ENCODE results near the gene CFAP68.

CFAP68 gene

DNA sequence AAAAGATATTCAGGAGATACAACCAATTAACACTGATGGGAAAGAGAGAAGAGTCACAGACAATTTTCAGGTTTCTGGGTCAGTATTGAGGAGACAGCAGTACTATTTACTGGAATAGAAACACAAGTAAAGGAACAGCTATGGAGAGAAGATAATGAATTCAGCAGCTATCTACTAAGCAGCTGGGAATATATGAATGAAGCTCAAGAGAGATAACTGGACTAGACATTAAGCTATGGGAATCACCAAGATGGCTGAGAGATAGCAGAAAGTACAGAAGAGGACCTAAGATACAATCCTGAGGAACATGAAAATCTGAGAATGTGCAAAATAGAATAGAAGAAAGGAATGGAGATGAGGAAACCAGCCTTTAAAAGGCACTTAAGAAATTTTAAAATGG lies 23.8 kb upstream of the CFAP68 start:
- no peak overlapping the region for H3K4me3 ChIP-seq (ENCODE audit: low read depth, low read length)
- no peaks in the 10 kb centered on the region for H3K27me3 ChIP-seq (ENCODE audit: control insufficient read depth, insufficient read depth, low read length)
- H3K27ac ChIP-seq, result no peak overlapping the region
- H3K9me3 ChIP-seq (ENCODE audit: control insufficient read depth, low read length), result no peaks in the 10 kb centered on the region
- no peak overlapping the region for H3K4me2 ChIP-seq (ENCODE audit: low read length)
- no peaks in the 10 kb centered on the region for H3K79me2 ChIP-seq
- no peak for TF ChIP-seq CTCF (IDR thresholded peaks at IDR 0.05)
- no peak overlapping the region for H2AFZ ChIP-seq
- no peak overlapping the region for H3K9ac ChIP-seq
- H3K36me3 ChIP-seq (ENCODE audit: control insufficient read depth, insufficient read depth, low read length), result no peaks in the 10 kb centered on the region
- no peaks in the 10 kb centered on the region for H3K4me1 ChIP-seq

- no peaks in the 10 kb centered on the region for H3K27me3 ChIP-seq (ENCODE audit: control insufficient read depth, insufficient read depth, low read length)
- H3K27ac ChIP-seq, result no peak overlapping the region
- no peaks in the 10 kb centered on the region for H3K36me3 ChIP-seq (ENCODE audit: control insufficient read depth, insufficient read depth, low read length)
- no peak overlapping the region for H3K4me2 ChIP-seq (ENCODE audit: low read length)
- no peak overlapping the region for H3K4me3 ChIP-seq (ENCODE audit: low read depth, low read length)
- no peaks in the 10 kb centered on the region for H3K9me3 ChIP-seq (ENCODE audit: control insufficient read depth, low read length)
- H3K4me1 ChIP-seq, result no peaks in the 10 kb centered on the region
- no peak for TF ChIP-seq CTCF (IDR thresholded peaks at IDR 0.05)
- H3K79me2 ChIP-seq, result no peaks in the 10 kb centered on the region
- H3K9ac ChIP-seq, result no peak overlapping the region
- H2AFZ ChIP-seq, result no peak overlapping the region
Measured at GRCh38 chr11:111860257-111860656, 19.1 kb upstream of the CFAP68 start.

GRCh38 chr11:111870113-111870512 lies 9.2 kb upstream of the CFAP68 start:
- Histone ChIP-seq H3K4me1 (no peaks in the 10 kb centered on the region), H3K9ac (no peak overlapping the region), H3K27ac (no peak overlapping the region), H3K27me3 (ENCODE audit: control insufficient read depth, insufficient read depth, low read length) (no peaks in the 10 kb centered on the region), H3K4me2 (ENCODE audit: low read length) (peak overlapping the region; percentile 78), H3K9me3 (ENCODE audit: control insufficient read depth, low read length) (no peaks in the 10 kb centered on the region), H3K79me2 (no peaks in the 10 kb centered on the region), H3K36me3 (ENCODE audit: control insufficient read depth, insufficient read depth, low read length) (no peaks in the 10 kb centered on the region), H2AFZ (no peak overlapping the region), H3K4me3 (ENCODE audit: low read depth, low read length) (peak overlapping the region; percentile 81)
- no peak for TF ChIP-seq CTCF (IDR thresholded peaks at IDR 0.05)

DNA sequence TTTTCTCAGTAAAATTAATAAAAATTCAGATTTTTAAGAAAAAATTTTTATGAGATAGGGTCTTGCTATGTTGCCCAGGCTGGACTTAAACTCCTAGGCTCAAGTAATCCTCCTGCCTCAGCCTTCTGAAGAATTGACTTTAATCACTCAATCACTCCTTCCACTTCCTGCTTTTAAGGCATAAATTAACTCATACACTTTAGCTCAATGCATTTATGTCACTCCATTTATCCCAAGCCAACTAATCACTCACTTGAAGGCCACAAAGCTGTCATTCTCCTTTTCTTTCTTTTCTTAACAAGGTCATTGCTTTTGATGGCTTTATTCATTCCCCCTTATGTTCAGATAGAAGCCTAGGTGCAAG lies 8.8 kb upstream of the CFAP68 start:
- Histone ChIP-seq H3K9ac (peak overlapping the region; percentile 77), H2AFZ (peak overlapping the region; percentile 89), H3K4me1 (no peaks in the 10 kb centered on the region), H3K4me2 (ENCODE audit: low read length) (peak overlapping the region; percentile 78), H3K79me2 (no peaks in the 10 kb centered on the region), H3K9me3 (ENCODE audit: control insufficient read depth, low read length) (no peaks in the 10 kb centered on the region), H3K36me3 (ENCODE audit: control insufficient read depth, insufficient read depth, low read length) (no peaks in the 10 kb centered on the region), H3K27me3 (ENCODE audit: control insufficient read depth, insufficient read depth, low read length) (no peaks in the 10 kb centered on the region), H3K4me3 (ENCODE audit: low read depth, low read length) (peak overlapping the region; percentile 81), H3K27ac (no peak overlapping the region)
- TF ChIP-seq CTCF (IDR thresholded peaks at IDR 0.05), result no peak

- Histone ChIP-seq H3K79me2 (no peaks in the 10 kb centered on the region), H3K4me3 (ENCODE audit: low read depth, low read length) (peak within 1 kb of the TSS; percentile 81), H3K9me3 (ENCODE audit: control insufficient read depth, low read length) (no peaks in the 10 kb centered on the region), H3K4me2 (ENCODE audit: low read length) (peak within 1 kb of the TSS; percentile 78), H3K4me1 (no peaks in the 10 kb centered on the region), H3K27ac (peak within 1 kb of the TSS; percentile 73), H3K9ac (peak within 1 kb of the TSS; percentile 77), H2AFZ (peak within 1 kb of the TSS; percentile 89), H3K27me3 (ENCODE audit: control insufficient read depth, insufficient read depth, low read length) (no peaks in the 10 kb centered on the region), H3K36me3 (ENCODE audit: control insufficient read depth, insufficient read depth, low read length) (no peaks in the 10 kb centered on the region)
- no peak for TF ChIP-seq CTCF (IDR thresholded peaks at IDR 0.05)
Measured at GRCh38 chr11:111870886-111871692, 8.3 kb upstream of the CFAP68 start, which contains the start of gene ALG9. ALG9 (minus strand) TSS chr11:111871581; CDS start chr11:111871482, 99 bp downstream.

Measured in parathyroid adenoma (tissue), 2 donors.